Activated T-cell treated with anti-CD3 and anti-CD28 coated beads, Interleukin-2, amount 50 U/mL, for 72 hours (primary cell): ENCODE measurements around the gene SLC35A1. TPM values are rescaled to one million over a fixed set of nuclear protein-coding genes. Genes with fewer than 3 reads are reported as not detected.

Source experiments
- ATAC-seq, 2 donors: fragments of 150-1000 bp; cut with Tn5 transposase; replicated peaks in 1 of 2; 2 replicates each; pipeline ENCODE4 v1.10.0; 2021; ENCODE audit warnings: moderate library complexity in 2 of 2, mild to moderate bottlenecking in 1 of 2
- DNase-seq, 2 donors: peaks; one replicate each; pipeline ENCODE4 v3.0.0; 2021 to 2022; ENCODE audit warnings: mixed read lengths in 1 of 2
- H3K27ac Mint-ChIP-seq: one replicate; pipeline ENCODE4 v1.8.0; 2022; ENCODE audit warnings: mild to moderate bottlenecking, moderate library complexity, mixed read lengths
- H3K27me3 Mint-ChIP-seq: one replicate; pipeline ENCODE4 v1.8.0; 2022; ENCODE audit warnings: low read depth, mixed read lengths
- H3K36me3 Mint-ChIP-seq, 2 donors: one replicate each; pipeline ENCODE4 v1.8.0; 2022; ENCODE audit warnings: mixed read lengths in 2 of 2, mild to moderate bottlenecking in 1 of 2; ENCODE audit not compliant: insufficient read depth in 2 of 2
- H3K4me1 Mint-ChIP-seq: one replicate; pipeline ENCODE4 v1.8.0; 2022; ENCODE audit warnings: low read depth, mixed read lengths
- H3K4me3 Mint-ChIP-seq, 2 donors: one replicate each; pipeline ENCODE4 v1.8.0; 2022; ENCODE audit warnings: mild to moderate bottlenecking in 2 of 2, mixed read lengths in 2 of 2, moderate library complexity in 2 of 2
- H3K9me3 Mint-ChIP-seq, 2 donors: one replicate each; pipeline ENCODE4 v1.8.0; 2022; ENCODE audit warnings: mixed read lengths in 2 of 2
- total RNA-seq, 2 donors: library from RNA; stranded (reverse); gene quantifications; one replicate each; pipeline ENCODE4 v1.2.3, GENCODE V29; 2022

The SLC35A1 gene
- total RNA-seq, 2 donors from 2014 or later: 12.7 to 14.7 TPM

- no peak for ATAC-seq
- no peaks in the 10 kb centered on the region for H3K27me3 Mint-ChIP-seq
- H3K4me1 Mint-ChIP-seq: no peaks in the 10 kb centered on the region
- H3K36me3 Mint-ChIP-seq: peaks cover 13 to 26% of the 10 kb centered on the region in 2 donors
- DNase-seq: no peak
- no peak overlapping the region for H3K27ac Mint-ChIP-seq
- peaks cover 0 to 2% of the 10 kb centered on the region in 2 donors for H3K9me3 Mint-ChIP-seq
- H3K4me3 Mint-ChIP-seq: no peak overlapping the region
These were observed 67.8 kb downstream of the SLC35A1 start for GRCh38 chr6:87540539-87540938.

GRCh38 chr6:87541041-87541440 lies 68.3 kb downstream of the SLC35A1 start:
- H3K36me3 Mint-ChIP-seq: peaks cover 13 to 26% of the 10 kb centered on the region in 2 donors
- DNase-seq (no peak), ATAC-seq (no peak)
- peaks cover 0 to 2% of the 10 kb centered on the region in 2 donors for H3K9me3 Mint-ChIP-seq
- no peaks in the 10 kb centered on the region for H3K27me3 Mint-ChIP-seq
- H3K4me1 Mint-ChIP-seq: no peaks in the 10 kb centered on the region
- no peak overlapping the region for H3K4me3 Mint-ChIP-seq
- H3K27ac Mint-ChIP-seq: no peak overlapping the region

GRCh38 chr6:87541744-87542143 lies 69.0 kb downstream of the SLC35A1 start:
- Mint-ChIP-seq H3K4me3 (no peak overlapping the region), H3K27me3 (no peaks in the 10 kb centered on the region), H3K36me3 (peaks cover 13 to 26% of the 10 kb centered on the region in 2 donors), H3K9me3 (peaks cover 0 to 2% of the 10 kb centered on the region in 2 donors), H3K4me1 (no peaks in the 10 kb centered on the region), H3K27ac (no peak overlapping the region)
- DNase-seq: no peak
- no peak for ATAC-seq

- H3K27me3 Mint-ChIP-seq: no peaks in the 10 kb centered on the region
- no peaks in the 10 kb centered on the region for H3K4me1 Mint-ChIP-seq
- H3K4me3 Mint-ChIP-seq: no peak overlapping the region
- no peak overlapping the region for H3K27ac Mint-ChIP-seq
- no peak for ATAC-seq
- H3K9me3 Mint-ChIP-seq: peaks cover 0 to 2% of the 10 kb centered on the region in 2 donors
- peaks cover 11 to 26% of the 10 kb centered on the region in 2 donors for H3K36me3 Mint-ChIP-seq
- no peak for DNase-seq
These were observed 71.1 kb downstream of the SLC35A1 start for GRCh38 chr6:87543696-87544473.

GRCh38 chr6:87544474-87544735 lies 71.6 kb downstream of the SLC35A1 start:
- H3K4me1 Mint-ChIP-seq: no peaks in the 10 kb centered on the region
- ATAC-seq: no peak
- peaks cover 10 to 25% of the 10 kb centered on the region in 2 donors for H3K36me3 Mint-ChIP-seq
- H3K27ac Mint-ChIP-seq: no peak overlapping the region
- DNase-seq: no peak
- no peaks in the 10 kb centered on the region for H3K27me3 Mint-ChIP-seq
- no peak overlapping the region for H3K4me3 Mint-ChIP-seq
- peaks cover 0 to 2% of the 10 kb centered on the region in 2 donors for H3K9me3 Mint-ChIP-seq

- DNase-seq (no peak), ATAC-seq (no peak)
- Mint-ChIP-seq H3K4me3 (no peak overlapping the region), H3K27ac (no peak overlapping the region), H3K4me1 (no peaks in the 10 kb centered on the region), H3K36me3 (peaks cover 5 to 7% of the 10 kb centered on the region in 2 donors), H3K9me3 (no peaks in the 10 kb centered on the region), H3K27me3 (no peaks in the 10 kb centered on the region)
These were observed 79.0 kb downstream of the SLC35A1 start for GRCh38 chr6:87551799-87552198.

GRCh38 chr6:87553159-87553765 lies 80.5 kb downstream of the SLC35A1 start:
- Mint-ChIP-seq H3K27me3 (no peaks in the 10 kb centered on the region), H3K27ac (peak overlapping the region; percentile 9), H3K4me3 (no peak overlapping the region), H3K4me1 (no peaks in the 10 kb centered on the region), H3K36me3 (peaks cover 7 to 9% of the 10 kb centered on the region in 2 donors), H3K9me3 (no peaks in the 10 kb centered on the region)
- DNase-seq (no peak), ATAC-seq (no peak)

GRCh38 chr6:87555506-87555905 lies 82.7 kb downstream of the SLC35A1 start:
- H3K4me1 Mint-ChIP-seq: no peaks in the 10 kb centered on the region
- DNase-seq: no peak
- H3K27ac Mint-ChIP-seq: peak overlapping the region; percentile 27
- ATAC-seq: peak in 1 of 2 donors; percentile 59
- no peak overlapping the region for H3K4me3 Mint-ChIP-seq
- H3K36me3 Mint-ChIP-seq: peaks cover 5 to 9% of the 10 kb centered on the region in 2 donors
- no peaks in the 10 kb centered on the region for H3K9me3 Mint-ChIP-seq
- H3K27me3 Mint-ChIP-seq: no peaks in the 10 kb centered on the region

GRCh38 chr6:87558446-87558845 lies 85.7 kb downstream of the SLC35A1 start:
- Mint-ChIP-seq H3K4me3 (no peak overlapping the region), H3K9me3 (no peaks in the 10 kb centered on the region), H3K27ac (peak overlapping the region; percentile 17), H3K36me3 (peaks cover 8 to 9% of the 10 kb centered on the region in 2 donors), H3K27me3 (no peaks in the 10 kb centered on the region), H3K4me1 (no peaks in the 10 kb centered on the region)
- ATAC-seq (no peak), DNase-seq (no peak)

GRCh38 chr6:87561017-87561416 lies 88.2 kb downstream of the SLC35A1 start:
- no peak overlapping the region for H3K27ac Mint-ChIP-seq
- ATAC-seq (no peak), DNase-seq (no peak)
- H3K36me3 Mint-ChIP-seq: peaks cover 7 to 8% of the 10 kb centered on the region in 2 donors
- H3K4me3 Mint-ChIP-seq: no peak overlapping the region
- no peaks in the 10 kb centered on the region for H3K9me3 Mint-ChIP-seq
- no peaks in the 10 kb centered on the region for H3K27me3 Mint-ChIP-seq
- no peaks in the 10 kb centered on the region for H3K4me1 Mint-ChIP-seq

Other genes with a start within 250 kb of the SLC35A1 start
- gene SMIM8, start 150.4 kb upstream of the SLC35A1 start, total RNA-seq: 10 to 100 TPM in 1 of 2 donors, 1 to 10 TPM in 1; 8.4 to 14.5 TPM
- gene GJB7, start 143.7 kb upstream of the SLC35A1 start, total RNA-seq: not detected
- gene C6orf163, start 128.2 kb upstream of the SLC35A1 start, total RNA-seq: 1 to 10 TPM; 2.0 to 2.7 TPM
- gene CFAP206, start 65.0 kb upstream of the SLC35A1 start, total RNA-seq: not detected
- 10 to 100 TPM; 20.7 to 23.2 TPM for gene RARS2, start 117.0 kb downstream of the SLC35A1 start, total RNA-seq
- gene ORC3, start 117.2 kb downstream of the SLC35A1 start, total RNA-seq: 10 to 100 TPM; 35.2 to 38.3 TPM
- 10 to 100 TPM; 64.5 to 71.0 TPM for gene AKIRIN2, start 229.3 kb downstream of the SLC35A1 start, total RNA-seq